Karpas-422 (cell line): Measurements from ENCODE around the gene LEFTY2. TPM values are rescaled to one million over a fixed set of nuclear protein-coding genes. Genes with fewer than 3 reads are reported as not detected.

Source experiments
- DNase-seq: peaks from one replicate; pipeline ENCODE4 v3.0.0-alpha.2; 2015
- H2AFZ ChIP-seq: fragments of 200-600 bp; sonication (generic); 2 replicates; pipeline ENCODE4 v1.6.1; 2014; ENCODE audit warnings: antibody characterized with exemption, low read length, mixed read lengths
- H3K27ac ChIP-seq: fragments of 200-600 bp; sonication (generic); 2 replicates; pipeline ENCODE4 v1.5.1; 2014; ENCODE audit warnings: mild to moderate bottlenecking, low read length, moderate library complexity
- H3K27me3 ChIP-seq: fragments of 200-600 bp; sonication (generic); 2 replicates; pipeline ENCODE4 v1.6.1; 2014; ENCODE audit warnings: low read length, mixed read lengths
- H3K36me3 ChIP-seq: fragments of 200-600 bp; sonication (generic); 2 replicates; pipeline ENCODE4 v1.6.1; 2014; ENCODE audit warnings: low read length, mixed read lengths; ENCODE audit not compliant: insufficient read depth
- H3K4me1 ChIP-seq: fragments of 200-600 bp; sonication (generic); 2 replicates; pipeline ENCODE4 v1.6.1; 2014; ENCODE audit warnings: mild to moderate bottlenecking, low read length, mixed read lengths
- H3K4me2 ChIP-seq: fragments of 200-600 bp; sonication (generic); 2 replicates; pipeline ENCODE4 v1.6.1; 2014; ENCODE audit warnings: low read length, low read depth, mild to moderate bottlenecking; ENCODE audit not compliant: poor library complexity, severe bottlenecking
- H3K4me3 ChIP-seq: fragments of 200-600 bp; sonication (generic); 2 replicates; pipeline ENCODE4 v1.5.1; 2014; ENCODE audit warnings: mild to moderate bottlenecking, antibody characterized with exemption, low read length, mixed read lengths
- H3K79me2 ChIP-seq: fragments of 200-600 bp; sonication (generic); 2 replicates; pipeline ENCODE4 v1.6.1; 2014; ENCODE audit warnings: mild to moderate bottlenecking, low read length, mixed read lengths
- H3K9ac ChIP-seq: fragments of 200-600 bp; sonication (generic); 2 replicates; pipeline ENCODE4 v1.6.0; 2014; ENCODE audit warnings: low read length
- H3K9me2 ChIP-seq: fragments of 200-600 bp; sonication (generic), shearing (Covaris generic); replicated peaks from 2 replicates; pipeline ENCODE4 v1.6.0; 2014; ENCODE audit warnings: mild to moderate bottlenecking, low read length, moderate library complexity; ENCODE audit not compliant: insufficient read depth
- H3K9me3 ChIP-seq: fragments of 300-700, 200-600 bp; sonication (generic); 2 replicates; pipeline ENCODE4 v1.6.1; 2014; ENCODE audit warnings: low read length, mixed read lengths
- H4K20me1 ChIP-seq: fragments of 200-600 bp; sonication (generic); 2 replicates; pipeline ENCODE4 v1.6.1; 2014; ENCODE audit warnings: mild to moderate bottlenecking, antibody characterized with exemption, low read length, low read depth; ENCODE audit not compliant: insufficient read depth
- total RNA-seq: library from RNA; depleted of rRNA; stranded (reverse); fragments of >200 nt; shearing (Covaris generic); gene quantifications from 2 replicates; pipeline ENCODE4 v1.2.3, GENCODE V29; 2014; ENCODE audit warnings: low replicate concordance

LEFTY2 gene
- total RNA-seq, 1 experiment from 2014 or later: not detected

- no peak overlapping the region for H3K4me2 ChIP-seq
- H3K9ac ChIP-seq: no peak overlapping the region
Measured at GRCh38 chr1:225896937-225897549, 44.0 kb downstream of the LEFTY2 start.

GRCh38 chr1:225896494-225896893, 44.5 kb downstream of the LEFTY2 start:
- H3K4me2 ChIP-seq: no peak overlapping the region
- H3K4me1 ChIP-seq: no peaks in the 10 kb centered on the region
- no peaks in the 10 kb centered on the region for H4K20me1 ChIP-seq
- no peak overlapping the region for H3K9ac ChIP-seq
- H2AFZ ChIP-seq: no peak overlapping the region
- H3K79me2 ChIP-seq: no peaks in the 10 kb centered on the region
- no peaks in the 10 kb centered on the region for H3K27me3 ChIP-seq
- no peaks in the 10 kb centered on the region for H3K36me3 ChIP-seq
- no peaks in the 10 kb centered on the region for H3K9me2 ChIP-seq
- no peak for DNase-seq
- H3K27ac ChIP-seq: no peak overlapping the region
- no peak overlapping the region for H3K4me3 ChIP-seq
- H3K9me3 ChIP-seq: no peaks in the 10 kb centered on the region

More at GRCh38 chr1:225896937-225897549, 44.0 kb downstream of the LEFTY2 start:
- H3K27me3 ChIP-seq: no peaks in the 10 kb centered on the region
- H3K79me2 ChIP-seq: no peaks in the 10 kb centered on the region
- no peak for DNase-seq
- H3K9me3 ChIP-seq: no peaks in the 10 kb centered on the region
- no peak overlapping the region for H3K4me3 ChIP-seq
- no peak overlapping the region for H2AFZ ChIP-seq
- H3K27ac ChIP-seq: no peak overlapping the region
- no peaks in the 10 kb centered on the region for H3K9me2 ChIP-seq
- H4K20me1 ChIP-seq: no peaks in the 10 kb centered on the region
- H3K36me3 ChIP-seq: no peaks in the 10 kb centered on the region
- H3K4me1 ChIP-seq: no peaks in the 10 kb centered on the region

- H3K9me2 ChIP-seq: no peaks in the 10 kb centered on the region
- no peaks in the 10 kb centered on the region for H3K27me3 ChIP-seq
- H3K4me1 ChIP-seq: no peaks in the 10 kb centered on the region
- no peaks in the 10 kb centered on the region for H4K20me1 ChIP-seq
- no peak for DNase-seq
- no peak overlapping the region for H2AFZ ChIP-seq
- H3K4me3 ChIP-seq: no peak overlapping the region
- H3K4me2 ChIP-seq: no peak overlapping the region
- no peaks in the 10 kb centered on the region for H3K9me3 ChIP-seq
- H3K27ac ChIP-seq: no peak overlapping the region
- H3K36me3 ChIP-seq: no peaks in the 10 kb centered on the region
- H3K9ac ChIP-seq: no peak overlapping the region
- no peaks in the 10 kb centered on the region for H3K79me2 ChIP-seq
Measured at GRCh38 chr1:225892307-225892706, 48.7 kb downstream of the LEFTY2 start.

GRCh38 chr1:225891229-225891972, 49.6 kb downstream of the LEFTY2 start:
- Histone ChIP-seq H3K27me3 (no peaks in the 10 kb centered on the region), H3K9ac (no peak overlapping the region), H3K36me3 (no peaks in the 10 kb centered on the region), H3K4me1 (no peaks in the 10 kb centered on the region), H3K9me3 (no peaks in the 10 kb centered on the region), H3K4me3 (no peak overlapping the region), H3K4me2 (no peak overlapping the region), H3K79me2 (no peaks in the 10 kb centered on the region), H2AFZ (no peak overlapping the region), H4K20me1 (no peaks in the 10 kb centered on the region), H3K9me2 (no peaks in the 10 kb centered on the region), H3K27ac (no peak overlapping the region)
- no peak for DNase-seq

- no peaks in the 10 kb centered on the region for H3K9me3 ChIP-seq
- no peaks in the 10 kb centered on the region for H3K4me1 ChIP-seq
- no peaks in the 10 kb centered on the region for H3K27me3 ChIP-seq
- DNase-seq: no peak
- H2AFZ ChIP-seq: no peak overlapping the region
- no peaks in the 10 kb centered on the region for H3K9me2 ChIP-seq
- H3K27ac ChIP-seq: no peak overlapping the region
- no peaks in the 10 kb centered on the region for H3K79me2 ChIP-seq
- H4K20me1 ChIP-seq: no peaks in the 10 kb centered on the region
- H3K9ac ChIP-seq: no peak overlapping the region
- no peaks in the 10 kb centered on the region for H3K36me3 ChIP-seq
- no peak overlapping the region for H3K4me3 ChIP-seq
- no peak overlapping the region for H3K4me2 ChIP-seq
Measured at GRCh38 chr1:225890346-225891228, 50.4 kb downstream of the LEFTY2 start.

GRCh38 chr1:225889743-225890142, 51.3 kb downstream of the LEFTY2 start:
- no peaks in the 10 kb centered on the region for H3K79me2 ChIP-seq
- H3K9ac ChIP-seq: no peak overlapping the region
- H3K27me3 ChIP-seq: no peaks in the 10 kb centered on the region
- no peaks in the 10 kb centered on the region for H3K36me3 ChIP-seq
- H3K9me3 ChIP-seq: no peaks in the 10 kb centered on the region
- H3K9me2 ChIP-seq: no peaks in the 10 kb centered on the region
- no peaks in the 10 kb centered on the region for H4K20me1 ChIP-seq
- DNase-seq: no peak
- H3K4me3 ChIP-seq: no peak overlapping the region
- H3K4me2 ChIP-seq: no peak overlapping the region
- H3K4me1 ChIP-seq: no peaks in the 10 kb centered on the region
- no peak overlapping the region for H2AFZ ChIP-seq
- H3K27ac ChIP-seq: no peak overlapping the region

GRCh38 chr1:225888898-225889601, 52.0 kb downstream of the LEFTY2 start, which contains the start of gene LEFTY1:
Gene LEFTY1 (minus strand): TSS chr1:225889146. CDS start chr1:225889066, 80 bp downstream.
- no peak for DNase-seq
- no peaks in the 10 kb centered on the region for H3K79me2 ChIP-seq
- no peaks in the 10 kb centered on the region for H3K27me3 ChIP-seq
- no peak within 1 kb of the TSS for H2AFZ ChIP-seq
- H3K4me3 ChIP-seq: no peak within 1 kb of the TSS
- no peak within 1 kb of the TSS for H3K4me2 ChIP-seq
- H3K9me2 ChIP-seq: no peaks in the 10 kb centered on the region
- H3K4me1 ChIP-seq: no peaks in the 10 kb centered on the region
- H4K20me1 ChIP-seq: no peaks in the 10 kb centered on the region
- no peaks in the 10 kb centered on the region for H3K36me3 ChIP-seq
- no peak within 1 kb of the TSS for H3K9ac ChIP-seq
- no peak within 1 kb of the TSS for H3K27ac ChIP-seq
- no peaks in the 10 kb centered on the region for H3K9me3 ChIP-seq
